Activated T-cell treated with anti-CD3 and anti-CD28 coated beads for 4 hours (primary cell): ENCODE results near the gene ALPK3.

Experiments used
- DNase-seq: peaks from one replicate; pipeline ENCODE4 v3.0.0-alpha.2; 2020

The ALPK3 gene

GRCh38 chr15:84799511-84800187 lies 17.5 kb upstream of the ALPK3 start:
- DNase-seq: no peak

- DNase-seq: no peak
Measured at GRCh38 chr15:84800365-84800806, 16.8 kb upstream of the ALPK3 start.

DNA sequence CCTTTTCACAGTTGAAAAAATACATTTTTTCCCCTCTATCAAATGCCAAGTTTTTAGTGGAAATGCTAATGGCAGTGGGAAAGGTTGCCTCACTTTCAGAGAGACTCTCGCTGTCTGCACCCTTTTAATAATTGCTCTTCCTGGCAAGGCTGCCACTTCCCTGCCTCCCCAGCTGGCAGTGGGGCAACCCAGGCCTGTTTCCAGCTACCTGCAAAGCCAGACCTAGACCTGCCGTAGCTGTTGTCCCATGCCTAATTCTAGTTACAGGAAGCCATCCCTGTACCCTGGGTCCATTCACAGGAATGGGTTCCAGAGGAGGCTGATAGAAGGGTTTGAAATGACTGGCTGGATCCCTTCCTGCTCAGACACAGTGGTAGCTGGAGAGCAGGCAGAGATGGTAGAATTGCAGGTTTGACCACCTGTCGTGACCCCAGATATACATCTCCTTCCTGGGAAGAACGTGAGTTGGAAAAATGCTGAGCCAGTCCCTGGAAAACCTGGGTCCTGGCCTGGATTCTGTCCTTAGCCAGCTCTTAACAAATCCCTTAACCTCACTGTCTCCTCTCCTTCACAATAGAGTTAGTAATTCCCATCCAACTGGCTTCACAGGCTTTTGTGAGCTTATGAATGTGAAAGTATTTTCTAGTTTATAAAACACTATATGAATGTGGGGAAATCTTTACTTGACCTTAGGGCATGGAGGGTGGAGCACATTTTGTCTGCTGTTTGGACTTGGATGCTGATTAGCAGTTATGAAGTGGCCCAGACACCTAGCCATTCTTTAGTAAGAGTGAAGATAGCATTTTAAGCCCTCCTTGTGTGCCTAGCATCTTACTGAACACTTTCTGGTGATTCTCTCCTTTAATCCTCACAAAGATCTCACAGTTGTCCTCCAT lies 12.9 kb upstream of the ALPK3 start:
- DNase-seq: no peak

GRCh38 chr15:84805221-84805620 lies 11.9 kb upstream of the ALPK3 start:
- DNase-seq: no peak

- no peak for DNase-seq
Measured at GRCh38 chr15:84807228-84807627, 9.9 kb upstream of the ALPK3 start.

GRCh38 chr15:84810073-84810840 lies 6.9 kb upstream of the ALPK3 start:
- DNase-seq: no peak

- no peak for DNase-seq
Measured at GRCh38 chr15:84811151-84811550, 6.0 kb upstream of the ALPK3 start.

- DNase-seq: no peak
Measured at GRCh38 chr15:84811828-84812227, 5.3 kb upstream of the ALPK3 start.

DNA sequence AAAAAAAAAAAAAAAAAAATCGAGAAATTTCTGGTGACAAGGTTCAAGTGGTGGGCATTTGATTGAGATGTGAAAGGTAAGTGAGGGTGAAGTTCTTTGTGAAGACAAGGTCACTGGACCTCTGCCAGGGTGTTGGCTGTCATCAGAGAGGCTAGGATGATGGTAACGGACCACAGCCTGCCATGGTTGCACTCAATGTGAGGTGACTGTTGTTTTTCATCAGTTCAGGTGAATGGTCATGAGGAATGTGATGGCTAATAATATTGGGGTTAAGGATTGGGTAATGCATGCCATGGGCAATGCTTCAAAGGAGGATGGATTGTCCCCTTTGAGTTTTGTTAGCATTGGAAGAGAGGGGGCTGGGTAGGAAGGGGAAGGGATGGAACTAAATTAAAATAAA lies 4.3 kb upstream of the ALPK3 start:
- DNase-seq: no peak

DNA sequence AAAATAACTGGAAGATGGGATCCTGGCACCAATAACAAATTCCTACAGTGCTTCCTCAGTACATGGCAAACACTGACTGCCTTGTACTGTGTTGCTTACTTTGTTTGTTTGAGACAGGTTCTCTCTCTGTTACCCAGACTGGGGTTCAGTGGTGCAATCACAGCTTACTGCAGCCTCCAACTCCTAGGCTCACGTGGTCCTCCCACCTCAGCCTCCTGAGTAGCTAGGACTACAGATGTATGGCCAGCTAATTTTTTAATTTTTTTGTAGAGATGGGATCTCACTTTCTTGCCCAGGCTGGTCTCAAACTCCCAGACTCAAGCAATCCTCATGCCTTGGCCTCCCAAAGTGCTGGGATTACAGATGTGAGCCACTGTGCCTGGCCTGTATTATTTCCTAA lies 3.7 kb upstream of the ALPK3 start:
- DNase-seq: no peak

DNA sequence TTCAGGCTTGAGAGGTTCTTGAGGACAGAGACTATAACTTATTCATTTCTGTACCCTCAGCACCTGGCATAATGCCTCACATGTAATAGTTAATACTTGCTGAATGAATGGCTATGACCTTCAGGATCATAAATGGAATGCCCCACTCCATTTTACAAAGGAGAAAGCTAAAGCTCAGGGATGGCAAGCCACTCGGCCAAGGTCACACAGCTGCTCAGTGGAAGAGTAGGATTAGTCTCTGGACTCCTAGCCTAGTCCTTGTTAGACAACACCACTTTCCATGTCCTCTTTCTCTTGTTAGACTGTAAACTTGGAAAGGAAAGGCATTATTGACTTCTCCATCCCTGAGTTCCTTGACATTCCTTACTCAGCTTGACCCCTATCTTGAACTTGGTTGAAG lies 3.2 kb upstream of the ALPK3 start:
- DNase-seq: no peak

DNA sequence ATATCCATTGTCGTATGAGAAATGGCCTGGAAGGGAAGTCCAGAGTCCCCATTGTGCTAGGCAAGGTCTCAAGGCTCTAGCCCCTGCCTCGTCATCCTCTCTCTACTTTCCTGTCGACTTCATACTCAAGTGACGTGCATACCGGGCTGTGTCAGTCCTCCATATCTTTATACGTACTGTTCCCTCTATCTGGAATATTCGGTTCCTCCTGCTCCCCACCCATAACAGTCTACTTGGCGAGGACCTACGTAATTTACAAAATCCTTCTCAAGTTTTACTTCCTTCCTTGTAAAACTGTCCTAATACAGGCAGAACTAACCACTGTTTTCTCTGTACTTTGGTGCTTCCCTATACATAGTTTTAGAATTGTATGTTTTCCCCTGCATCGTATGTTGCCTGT lies 2.2 kb upstream of the ALPK3 start:
- no peak for DNase-seq

DNA sequence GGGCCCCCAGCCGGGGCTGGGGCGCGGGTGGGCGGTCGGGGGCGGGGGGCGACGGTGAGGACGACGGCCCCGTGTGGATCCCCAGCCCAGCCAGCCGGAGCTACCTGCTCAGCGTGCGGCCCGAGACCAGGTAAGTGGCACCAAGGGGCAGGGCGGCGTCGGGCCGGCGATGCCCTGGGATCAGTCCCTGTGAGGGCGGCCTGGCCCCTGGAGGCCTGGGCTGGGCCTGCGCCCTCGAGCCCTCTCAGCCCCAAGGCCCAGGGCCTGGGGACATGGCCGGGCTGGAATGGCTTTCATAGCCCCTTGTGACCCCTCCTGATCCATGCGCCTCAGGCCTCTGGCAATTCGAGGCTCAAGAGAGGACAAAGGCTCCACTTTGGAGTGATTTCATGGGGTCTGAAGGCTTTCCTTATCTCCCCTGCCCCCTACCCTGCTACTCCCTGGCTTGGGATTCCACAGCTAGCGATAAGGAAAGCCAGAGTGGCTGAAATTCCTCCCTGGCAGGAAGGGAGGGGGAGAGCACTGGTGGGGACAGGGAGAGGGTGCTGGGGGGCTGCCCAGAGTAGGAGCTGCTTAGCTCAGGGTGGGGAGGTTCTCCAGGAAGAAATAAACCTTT lies 418 bp downstream of the ALPK3 start:
- DNase-seq: no peak

DNA sequence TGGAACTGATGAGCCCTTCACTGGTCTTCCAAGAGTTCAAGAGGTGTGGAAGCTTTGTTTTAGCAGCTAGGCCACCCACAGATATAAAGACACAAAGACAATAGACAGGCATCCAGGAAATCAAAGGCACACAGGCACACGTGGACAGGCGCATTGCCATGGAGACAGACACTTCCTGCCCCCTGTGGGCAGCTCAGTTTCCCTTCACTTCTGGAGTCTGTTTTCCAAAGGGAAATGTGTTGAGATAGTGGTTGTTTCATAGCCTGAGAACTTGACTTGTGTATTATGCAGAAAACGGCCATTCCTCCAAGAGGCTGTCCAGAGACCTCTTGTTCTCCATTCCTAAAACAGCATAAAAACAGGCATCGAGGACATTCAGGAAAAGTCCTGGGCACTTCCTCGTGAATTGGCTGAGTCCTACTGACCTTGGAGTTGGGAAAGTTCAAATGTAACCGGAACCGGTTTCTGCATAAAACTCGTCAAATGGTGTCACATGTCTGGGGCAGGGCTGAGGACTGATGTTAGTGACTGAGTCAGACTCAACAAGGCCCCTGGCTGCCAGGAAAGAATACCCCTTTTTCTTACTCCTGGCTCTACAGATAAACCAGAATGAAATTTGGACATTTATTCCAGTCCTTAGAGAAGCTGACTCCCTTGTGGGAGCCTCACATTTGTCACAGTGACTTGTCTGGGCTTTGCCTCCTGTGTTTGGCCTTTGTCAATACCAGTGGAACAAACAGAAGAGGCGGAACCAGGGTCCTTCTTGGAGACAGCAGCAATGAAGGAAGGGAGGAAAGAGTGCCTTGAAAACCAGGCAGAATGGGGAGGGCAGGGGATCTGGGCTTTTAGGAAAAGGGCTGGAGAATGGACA lies 1.3 kb downstream of the ALPK3 start:
- DNase-seq: no peak

GRCh38 chr15:84819291-84819768 lies 2.2 kb downstream of the ALPK3 start:
- DNase-seq: no peak

- DNase-seq: no peak
Measured at GRCh38 chr15:84819791-84820190, 2.6 kb downstream of the ALPK3 start.

- no peak for DNase-seq
Measured at GRCh38 chr15:84821501-84822021, 4.4 kb downstream of the ALPK3 start.

DNA sequence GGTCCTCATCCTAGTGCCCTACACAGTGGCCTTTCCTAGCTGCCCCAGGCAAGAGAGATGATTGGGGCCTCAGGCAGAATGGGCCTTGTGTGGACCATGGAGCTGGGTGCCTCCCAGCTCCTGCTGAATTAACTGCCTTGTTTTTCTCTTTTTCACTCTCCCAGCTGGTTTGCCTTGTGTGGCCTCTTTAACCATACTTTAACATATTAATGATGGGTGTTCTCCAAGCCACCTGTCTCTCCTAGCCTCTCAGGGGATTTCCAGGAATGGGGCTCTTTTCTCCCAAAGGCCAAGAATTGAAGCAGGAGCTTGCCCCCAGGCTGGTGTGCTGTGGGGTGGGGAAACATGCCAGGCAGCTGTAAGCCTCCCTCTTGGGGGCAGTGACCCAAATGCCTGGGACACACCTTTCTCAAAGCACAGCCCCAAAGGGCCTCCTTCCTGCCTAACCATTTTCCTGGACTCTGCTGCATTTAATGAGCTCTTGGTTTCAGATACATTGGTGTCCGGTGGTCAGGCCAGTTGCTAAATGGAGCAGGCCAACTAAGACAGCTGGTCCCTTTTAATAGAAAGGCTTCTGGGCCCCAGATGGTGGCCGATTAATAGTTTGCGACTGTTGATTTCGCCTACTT lies 5.6 kb downstream of the ALPK3 start:
- no peak for DNase-seq

DNA sequence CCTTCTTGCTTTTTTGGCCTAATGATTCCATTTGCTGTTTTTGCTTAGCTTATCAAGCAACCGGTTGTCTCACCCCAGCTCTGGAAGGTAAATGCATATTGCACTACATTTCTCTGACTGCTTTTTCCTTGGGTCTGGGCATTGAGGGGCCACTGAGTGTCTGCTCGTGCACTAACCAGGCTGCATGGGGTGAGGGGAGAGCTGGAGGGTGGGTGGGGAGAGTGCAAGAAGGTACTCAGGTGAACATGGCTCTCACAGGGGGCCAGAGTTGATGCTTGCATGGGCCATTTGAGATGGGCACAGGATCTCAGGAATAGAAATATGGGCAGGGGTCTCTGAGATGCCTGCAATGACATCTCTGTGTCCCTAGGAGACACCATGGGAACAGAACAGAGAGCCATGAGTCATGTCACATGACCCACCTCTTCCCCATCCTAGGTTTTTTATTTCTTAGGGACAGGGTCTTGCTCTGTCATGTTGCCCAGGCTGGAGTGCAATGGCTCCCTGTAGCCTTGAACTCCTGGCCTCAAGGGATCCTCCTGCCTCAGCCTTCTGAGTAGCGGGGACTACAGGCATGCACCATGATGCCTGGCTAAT lies 6.2 kb downstream of the ALPK3 start:
- DNase-seq: no peak

DNA sequence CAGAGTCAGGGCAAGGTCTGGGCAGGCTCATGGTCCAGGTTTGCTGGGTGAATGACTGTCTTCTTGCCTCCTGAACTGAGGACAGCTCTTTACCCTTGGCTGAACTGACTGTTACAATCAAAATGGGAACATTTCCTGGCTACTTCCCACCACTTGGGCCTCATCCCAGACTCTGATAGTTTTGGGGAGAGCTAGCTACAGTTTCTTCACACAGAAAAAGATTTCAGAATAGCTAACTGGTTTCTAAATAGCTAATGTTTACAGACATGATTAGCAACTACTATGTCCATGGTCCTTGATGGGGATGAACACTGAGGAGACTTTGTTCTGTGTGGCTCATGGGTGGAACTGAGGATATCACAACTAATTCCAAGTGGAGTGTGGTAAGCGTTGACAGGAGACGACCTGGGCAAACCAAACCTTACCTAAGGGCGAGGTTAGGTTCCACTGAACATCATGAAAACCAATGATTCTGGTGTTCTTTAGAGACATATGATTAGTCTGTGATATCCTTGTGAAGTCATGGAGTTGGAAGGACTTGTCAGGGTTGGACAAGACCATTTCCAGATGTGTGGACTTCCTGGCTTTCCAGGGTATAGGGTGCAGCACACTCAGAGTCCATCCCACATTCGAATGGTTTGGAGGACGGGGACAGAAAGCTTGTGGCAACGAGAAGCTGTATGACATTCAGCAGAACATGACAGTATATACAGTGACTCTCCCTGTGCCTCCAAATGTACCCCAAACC lies 7.3 kb downstream of the ALPK3 start:
- no peak for DNase-seq
